Stimulated activated CD4-positive, alpha-beta T cell treated with anti-CD3 and anti-CD28 coated beads, Interleukin-2, amount 100 ng/mL, for 24 hours (primary cell): ENCODE data around the gene PRKCH.

Source experiments
- DNase-seq, 2 donors: peaks; one replicate each; pipeline ENCODE4 v3.0.0-alpha.2; 2020

Gene PRKCH

DNA sequence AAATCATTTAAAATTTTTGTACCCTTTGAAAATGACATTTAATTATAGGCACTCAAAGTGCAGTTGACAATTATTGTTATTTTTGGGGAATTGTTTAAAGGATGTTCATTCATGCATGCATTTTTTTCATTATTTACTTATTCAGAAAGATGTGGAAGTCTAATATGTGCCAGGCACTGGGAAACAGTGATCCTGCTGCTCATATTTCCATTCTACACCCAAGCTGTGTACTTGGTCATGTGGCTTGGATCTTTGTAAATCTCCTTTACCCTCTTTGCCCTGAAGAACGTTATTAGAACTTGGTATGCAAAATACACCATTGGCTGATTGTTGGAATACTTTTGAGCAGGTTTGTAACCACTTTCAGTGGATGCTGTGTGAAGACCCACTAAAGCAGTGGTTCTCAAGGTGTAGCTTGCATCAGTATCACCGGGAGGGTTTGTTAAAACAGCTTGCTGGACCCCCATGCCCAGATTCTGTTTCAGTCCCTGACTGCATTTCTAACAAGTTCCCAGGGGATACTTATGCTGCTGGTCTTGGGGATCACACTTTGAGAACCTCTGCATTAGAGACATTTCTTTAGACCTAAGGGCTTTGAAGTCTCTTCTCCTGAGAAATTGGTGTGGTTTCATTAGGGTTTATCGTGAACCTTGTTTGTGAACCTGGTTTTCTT lies 47.5 kb downstream of the PRKCH start:
- no peak for DNase-seq

DNA sequence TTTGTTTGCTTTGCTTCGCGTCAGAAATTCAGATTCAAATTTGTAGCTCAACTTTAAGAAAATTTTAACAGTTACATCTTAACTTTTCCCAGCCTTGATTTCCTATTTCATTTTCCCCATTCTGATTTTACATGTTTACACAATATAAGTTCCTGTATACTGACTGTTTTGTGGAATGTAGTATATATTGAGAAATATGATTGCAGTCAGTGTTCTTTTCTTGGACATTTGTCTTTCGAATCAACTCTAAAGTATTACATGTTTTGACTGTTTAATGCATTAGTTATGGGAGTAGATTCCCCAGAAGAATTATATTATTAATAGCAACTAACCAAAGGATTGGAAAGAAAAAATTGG lies 48.1 kb downstream of the PRKCH start:
- no peak for DNase-seq

GRCh38 chr14:61372379-61372778 lies 51.0 kb downstream of the PRKCH start:
- DNase-seq: no peak

- DNase-seq: no peak
These were observed 51.6 kb downstream of the PRKCH start for GRCh38 chr14:61372842-61373555.

DNA sequence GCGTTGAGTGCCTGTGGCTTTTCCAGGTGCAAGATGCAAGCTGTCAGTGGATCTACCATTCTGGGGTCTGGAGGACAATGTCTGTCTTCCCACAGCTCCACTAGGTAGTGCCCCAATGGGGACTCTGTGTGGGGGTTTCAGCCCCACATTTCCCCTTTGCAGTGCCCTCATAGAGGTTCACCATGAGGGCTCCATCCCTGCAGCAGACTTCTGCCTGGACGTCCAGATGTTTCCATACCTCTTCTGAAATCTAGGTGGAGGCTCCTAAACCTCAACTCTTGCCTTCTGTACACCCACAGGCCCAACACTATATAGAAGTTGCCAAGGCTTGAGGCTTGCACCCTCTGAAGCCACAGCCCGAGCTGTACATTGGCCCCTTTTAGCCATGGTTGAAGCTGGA lies 52.9 kb downstream of the PRKCH start:
- no peak for DNase-seq

DNA sequence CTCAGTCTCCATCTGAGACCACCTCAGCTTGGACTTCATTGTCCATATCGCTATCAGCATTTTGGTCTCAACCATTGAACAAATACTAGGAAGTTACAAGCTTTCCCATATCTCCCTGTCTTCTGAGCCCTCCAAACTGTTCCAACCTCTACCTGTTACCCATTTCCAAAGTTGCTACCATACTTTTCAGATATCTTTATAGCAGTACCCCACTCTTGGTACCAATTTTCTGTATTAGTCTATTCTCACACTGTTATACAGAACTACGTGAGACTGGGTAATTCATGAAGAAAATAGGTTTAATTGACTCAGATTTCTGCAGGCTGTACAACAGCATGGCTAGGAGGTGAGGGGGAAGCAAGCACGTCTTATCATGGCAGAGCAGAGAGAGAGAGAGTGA lies 53.8 kb downstream of the PRKCH start:
- no peak for DNase-seq

- DNase-seq: no peak
These were observed 54.9 kb downstream of the PRKCH start for GRCh38 chr14:61376314-61376713.

DNA sequence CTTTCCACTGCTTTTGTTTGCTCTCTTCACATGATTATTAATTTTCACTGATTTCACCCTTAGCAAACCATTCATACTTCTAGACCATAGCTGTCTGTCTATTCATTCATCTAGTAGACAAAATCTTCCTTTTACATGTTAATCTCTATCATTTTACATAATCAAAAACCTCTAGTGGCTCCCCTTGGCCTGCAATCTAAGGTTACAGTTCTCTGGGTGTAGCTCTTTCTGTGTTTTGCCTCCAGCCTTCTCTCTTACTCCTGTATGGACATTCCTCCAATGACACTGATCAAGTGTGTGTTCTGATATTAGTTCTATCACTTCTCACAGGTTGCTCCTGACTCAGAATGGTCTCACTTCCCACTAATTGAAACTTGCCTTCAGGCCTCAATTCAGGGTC lies 56.4 kb downstream of the PRKCH start:
- no peak for DNase-seq

DNA sequence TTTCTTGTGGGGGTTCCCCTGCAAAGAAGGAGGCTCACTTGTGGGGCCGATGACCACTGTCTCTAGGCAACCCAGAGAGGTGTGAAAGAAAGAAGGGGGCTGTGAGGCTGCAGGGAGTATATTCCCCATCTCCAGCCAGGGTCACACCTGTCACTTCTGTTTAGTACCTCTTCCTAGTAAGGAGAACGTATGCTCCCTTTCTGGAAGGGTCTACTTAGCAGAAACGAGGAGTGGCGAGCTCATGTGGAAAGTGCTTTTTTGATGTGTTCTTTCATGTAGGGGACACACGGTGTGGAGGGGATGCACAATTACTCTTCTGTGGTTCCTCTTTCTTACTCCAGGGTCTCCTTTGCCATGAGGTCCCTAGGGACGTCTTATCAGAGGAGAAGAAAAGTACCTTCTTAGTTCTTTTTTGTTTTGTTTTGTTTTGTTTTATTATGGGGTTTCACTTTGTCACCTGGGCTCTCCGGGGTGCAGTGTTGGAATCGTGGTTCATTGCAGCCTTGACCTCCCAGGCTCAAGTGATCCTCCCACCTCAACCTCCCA lies 58.3 kb downstream of the PRKCH start:
- DNase-seq: no peak

DNA sequence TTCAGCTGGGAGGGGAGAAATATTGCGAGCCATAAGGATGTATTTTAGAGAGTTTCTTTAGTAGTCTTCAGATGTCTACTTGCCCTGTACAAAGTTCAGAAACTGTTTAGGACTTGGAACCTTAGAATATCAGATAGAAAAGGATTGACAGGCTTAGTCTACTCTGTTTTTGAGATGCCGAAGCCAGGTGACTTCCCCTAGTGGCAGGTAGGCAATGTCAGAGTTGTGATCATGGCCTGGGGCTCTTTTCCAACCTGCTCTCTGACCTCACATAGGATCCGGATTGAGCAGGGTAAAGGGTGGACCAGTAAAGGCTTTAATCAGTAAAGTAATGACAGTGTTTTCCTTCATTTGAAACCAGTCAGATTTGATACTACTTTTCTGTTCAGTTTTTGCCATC lies 59.6 kb downstream of the PRKCH start:
- no peak for DNase-seq

DNA sequence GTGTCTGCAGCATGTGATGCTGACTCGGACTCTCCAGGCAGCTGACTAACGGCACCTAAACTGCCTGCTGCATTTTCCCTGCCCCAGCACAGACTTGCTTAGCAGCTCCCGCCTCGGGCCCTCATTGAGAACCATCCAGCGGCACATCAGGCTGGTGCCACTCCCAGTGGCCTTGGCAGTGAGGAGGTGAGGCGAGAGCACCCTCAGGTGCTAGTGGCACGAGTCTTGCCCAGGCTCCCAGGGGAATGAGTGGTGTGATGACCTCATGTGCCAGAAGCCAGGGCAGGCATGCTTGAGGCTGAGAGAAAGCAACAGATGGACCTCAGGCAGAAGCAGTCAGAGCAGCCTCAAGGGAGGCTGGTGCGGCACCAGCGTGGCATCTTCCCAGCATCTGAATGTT lies 60.2 kb downstream of the PRKCH start:
- no peak for DNase-seq

- no peak for DNase-seq
These were observed 61.5 kb downstream of the PRKCH start for GRCh38 chr14:61382842-61383241.

- peak in 1 of 2 donors; percentile 42 for DNase-seq
These were observed 63.8 kb downstream of the PRKCH start for GRCh38 chr14:61385002-61385685.

DNA sequence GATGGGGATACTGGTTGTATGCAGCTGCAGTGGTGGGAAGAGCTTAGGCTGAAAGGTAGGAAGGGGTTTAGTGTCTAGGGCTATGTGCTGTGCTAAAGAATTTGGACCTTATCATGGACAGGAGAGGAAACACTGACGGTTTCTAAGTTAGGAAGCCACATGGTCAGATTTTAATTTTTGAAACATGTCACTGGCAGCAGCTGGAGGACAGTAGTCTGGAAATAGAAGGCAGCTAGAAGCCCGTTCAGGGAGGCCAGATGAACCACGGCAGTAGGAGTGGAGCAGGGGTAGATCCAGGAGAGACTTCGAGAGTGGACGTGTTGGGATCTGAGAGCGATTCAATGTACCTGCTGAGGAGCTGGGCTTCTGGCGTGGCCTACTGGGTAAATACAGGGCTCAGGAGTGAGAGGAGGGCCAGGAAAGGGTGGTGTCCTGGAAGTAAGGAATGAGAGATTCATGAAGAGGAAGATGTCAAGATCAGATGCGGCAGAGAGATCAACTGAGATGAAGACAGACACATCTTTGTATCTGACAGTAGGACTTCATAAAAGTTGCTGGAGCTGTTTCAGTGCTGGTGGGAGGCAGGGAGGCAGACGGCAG lies 64.9 kb downstream of the PRKCH start:
- no peak for DNase-seq

- DNase-seq: no peak
These were observed 65.7 kb downstream of the PRKCH start for GRCh38 chr14:61387076-61387475.

DNA sequence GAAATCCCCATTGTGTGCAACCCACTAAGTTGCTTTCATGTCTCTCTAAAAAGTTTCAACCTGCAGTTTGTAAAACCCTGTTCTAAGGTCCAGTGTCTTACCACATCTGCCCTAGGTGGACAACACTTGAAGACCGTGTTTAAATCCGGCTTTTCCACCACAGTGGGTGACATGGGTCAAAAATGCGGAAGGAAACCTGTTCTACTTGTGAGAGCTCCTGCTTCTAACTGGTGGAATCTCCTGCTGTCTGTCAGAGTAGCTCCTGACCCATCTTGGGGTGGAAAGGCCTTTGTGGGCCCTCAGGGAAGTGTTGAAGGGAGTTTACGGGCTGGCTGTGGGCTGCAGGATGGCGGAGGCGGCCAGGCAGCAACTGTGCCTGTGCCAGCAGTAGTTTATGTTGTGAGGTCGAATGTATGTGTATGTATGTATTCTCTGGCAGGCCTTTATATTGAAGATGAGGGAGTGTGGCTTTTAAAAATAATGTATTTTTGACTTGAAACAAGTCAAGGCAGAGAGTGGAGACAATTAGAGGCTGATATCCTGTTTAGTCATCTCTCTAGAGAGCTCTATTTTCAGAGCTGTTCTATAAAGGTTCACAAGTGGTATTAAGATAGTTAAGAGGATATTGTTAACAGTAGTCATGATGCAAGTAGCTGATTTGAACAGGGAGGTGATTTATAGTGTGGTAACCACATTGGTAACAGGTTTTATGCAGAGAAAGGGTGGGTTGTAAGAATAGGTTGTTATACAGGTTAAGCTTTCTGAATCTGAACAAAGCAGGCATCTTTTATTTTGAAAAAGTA lies 67.0 kb downstream of the PRKCH start:
- peak in 1 of 2 donors; percentile 46 for DNase-seq

DNA sequence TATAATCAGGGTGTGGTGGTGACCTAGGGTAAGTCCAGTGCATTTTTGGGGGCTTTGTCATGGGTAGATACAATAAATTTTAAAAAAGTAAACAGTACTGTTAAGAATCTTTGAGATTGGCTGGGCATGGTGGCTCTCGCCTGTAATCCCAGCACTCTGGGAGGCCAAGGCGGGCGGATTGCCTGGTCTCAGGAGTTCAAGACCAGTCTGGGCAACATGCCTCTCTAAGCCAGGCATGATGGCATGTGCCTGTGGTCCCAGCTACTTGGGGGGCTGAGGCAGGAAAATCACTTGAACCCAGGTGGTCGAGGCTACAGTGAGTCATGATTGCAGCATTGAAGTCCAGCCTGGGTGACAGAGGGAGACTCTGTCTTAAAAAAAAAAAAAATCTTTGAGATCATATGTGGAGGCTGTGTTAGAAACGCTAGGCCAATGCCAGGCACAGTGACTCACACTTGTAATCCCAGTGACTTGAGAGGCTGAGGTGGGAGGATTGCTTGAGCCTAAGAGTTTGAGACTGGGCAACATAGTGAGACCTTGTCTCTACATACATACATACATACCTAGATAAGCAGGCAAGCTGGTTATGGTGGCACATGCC lies 67.7 kb downstream of the PRKCH start:
- DNase-seq: no peak

DNA sequence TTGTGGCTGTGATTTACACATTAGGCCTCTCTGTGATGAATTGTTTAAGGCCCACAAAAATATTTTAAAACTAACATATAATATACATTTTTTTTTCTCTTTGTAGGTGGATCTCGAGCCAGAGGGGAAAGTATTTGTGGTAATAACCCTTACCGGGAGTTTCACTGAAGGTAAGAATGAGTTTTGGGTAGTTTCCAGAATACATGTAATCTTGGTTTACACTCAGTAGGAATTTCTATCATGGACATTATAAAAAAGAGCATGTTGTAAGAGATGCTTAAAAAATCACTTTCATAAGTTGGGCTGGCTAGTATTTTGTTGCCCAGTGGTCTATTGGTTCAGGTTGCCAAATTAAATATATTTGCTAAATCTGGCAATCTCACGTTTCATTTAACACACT lies 69.7 kb downstream of the PRKCH start:
- DNase-seq: no peak

GRCh38 chr14:61392297-61392696 lies 70.9 kb downstream of the PRKCH start:
- DNase-seq: no peak

GRCh38 chr14:61394542-61394941 lies 73.2 kb downstream of the PRKCH start:
- DNase-seq: no peak

- DNase-seq: no peak
These were observed 73.8 kb downstream of the PRKCH start for GRCh38 chr14:61395115-61395725.

DNA sequence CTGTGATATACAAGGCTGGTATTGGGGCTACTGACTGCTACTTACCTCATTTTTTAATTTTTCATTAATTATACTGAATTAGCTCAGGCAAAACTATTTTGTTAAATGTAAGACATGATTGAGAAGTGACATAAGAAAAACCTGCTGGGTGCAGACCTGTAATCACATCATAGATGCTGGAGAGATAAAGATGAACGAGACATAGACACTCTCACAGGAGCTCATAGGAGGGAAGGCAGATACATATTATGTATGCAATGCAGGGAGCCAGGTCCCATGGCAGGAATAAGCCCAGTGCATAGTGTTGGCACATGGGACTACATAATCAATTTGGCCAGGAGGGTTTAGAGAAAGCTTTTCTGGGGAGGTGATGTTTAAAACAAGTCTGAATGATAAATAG lies 74.9 kb downstream of the PRKCH start:
- DNase-seq: no peak
